GM23338 (cell line): ENCODE results near the gene MYOT. TPM values are rescaled to one million over a fixed set of nuclear protein-coding genes. Genes with fewer than 3 reads are reported as not detected.

Experiments used
- ATAC-seq: fragments of 200-7000 bp; cut with Tn5 transposase; 3 replicates; pipeline ENCODE4 v1.9.1; 2020
- DNase-seq: peaks from one replicate; pipeline ENCODE4 v3.0.0-alpha.2; 2015; ENCODE audit warnings: low spot score
- H2AFZ ChIP-seq: fragments of 200-600 bp; sonication (generic); 2 replicates; pipeline ENCODE4 v1.8.0; 2016; ENCODE audit warnings: antibody characterized with exemption, mild to moderate bottlenecking, moderate library complexity
- H3F3A ChIP-seq: fragments of 200-600 bp; sonication (generic); replicated peaks from 2 replicates; pipeline ENCODE4 v1.8.0; 2017; ENCODE audit warnings: antibody characterized with exemption, mixed run types, low read depth
- H3K27ac ChIP-seq: fragments of 200-600 bp; sonication (generic); 2 replicates; pipeline ENCODE4 v1.6.1; 2016; ENCODE audit warnings: low read depth
- H3K27me3 ChIP-seq: fragments of 200-600 bp; sonication (generic); 2 replicates; pipeline ENCODE4 v1.8.0; 2016; ENCODE audit warnings: mild to moderate bottlenecking, mixed run types, moderate library complexity; ENCODE audit not compliant: insufficient read depth
- H3K36me3 ChIP-seq: fragments of 200-600 bp; sonication (generic); 2 replicates; pipeline ENCODE4 v1.8.0; 2016; ENCODE audit warnings: mild to moderate bottlenecking; ENCODE audit not compliant: insufficient read depth
- H3K4me1 ChIP-seq: fragments of 200-600 bp; sonication (generic); 2 replicates; pipeline ENCODE4 v1.8.0; 2016; ENCODE audit warnings: mild to moderate bottlenecking, moderate library complexity; ENCODE audit not compliant: insufficient read depth
- H3K4me2 ChIP-seq: fragments of 200-600 bp; sonication (generic); 2 replicates; pipeline ENCODE4 v1.7.1; 2017; ENCODE audit warnings: mixed run types
- H3K4me3 ChIP-seq: fragments of 200-600 bp; sonication (generic); 2 replicates; pipeline ENCODE4 v1.6.1; 2016; ENCODE audit warnings: mixed run types
- H3K79me2 ChIP-seq: fragments of 200-600 bp; sonication (generic); replicated peaks from 2 replicates; pipeline ENCODE4 v1.8.0; 2017; ENCODE audit warnings: mild to moderate bottlenecking; ENCODE audit not compliant: insufficient read depth
- H3K9me2 ChIP-seq: fragments of 200-600 bp; sonication (generic); 2 replicates; pipeline ENCODE4 v1.8.0; 2017; ENCODE audit not compliant: insufficient read depth
- H4K20me1 ChIP-seq: fragments of 200-600 bp; sonication (generic); replicated peaks from 2 replicates; pipeline ENCODE4 v1.8.0; 2017; ENCODE audit warnings: mild to moderate bottlenecking; ENCODE audit not compliant: insufficient read depth
- H3K27ac Mint-ChIP-seq: 2 replicates; pipeline ENCODE4 v1.8.0; 2020; ENCODE audit warnings: inconsistent platforms, mild to moderate bottlenecking, moderate library complexity, mixed read lengths
- H3K27me3 Mint-ChIP-seq: 3 replicates; pipeline ENCODE4 v1.8.0; 2022; ENCODE audit warnings: low read depth, mild to moderate bottlenecking, moderate library complexity, mixed read lengths, inconsistent platforms; ENCODE audit not compliant: insufficient read depth, poor library complexity
- H3K36me3 Mint-ChIP-seq: 3 replicates; pipeline ENCODE4 v1.8.0; 2021; ENCODE audit warnings: low read depth, mild to moderate bottlenecking, inconsistent platforms, moderate library complexity, mixed read lengths
- H3K4me1 Mint-ChIP-seq: 3 replicates; pipeline ENCODE4 v1.8.0; 2020; ENCODE audit warnings: mild to moderate bottlenecking, inconsistent platforms, mixed read lengths
- H3K4me3 Mint-ChIP-seq: 3 replicates; pipeline ENCODE4 v1.8.0; 2021; ENCODE audit warnings: moderate library complexity, mild to moderate bottlenecking, inconsistent platforms, mixed read lengths
- H3K9me3 Mint-ChIP-seq: 3 replicates; pipeline ENCODE4 v1.8.0; 2020; ENCODE audit warnings: moderate library complexity, mild to moderate bottlenecking, inconsistent platforms, mixed read lengths
- CREB1 ChIP-seq: fragments of 250-450 bp; sonication (Bioruptor Pico); IDR thresholded peaks from 2 replicates; pipeline ENCODE4 v1.5.0; 2020; ENCODE audit warnings: low read depth, mild to moderate bottlenecking, moderate library complexity
- CTCF ChIP-seq, 2 experiments: fragments of 200-600 bp in 1 of 2; sonication (generic) in 1 of 2; conservative IDR thresholded peaks; 2 replicates each; pipeline versions ENCODE4 v1.5.1 to v1.6.1; 2016 to 2017; ENCODE audit warnings: antibody characterized with exemption in 2 of 2, low read depth in 2 of 2, mild to moderate bottlenecking in 2 of 2, moderate library complexity in 1 of 2
- ETS1 ChIP-seq: IDR thresholded peaks from 2 replicates; pipeline ENCODE4 v1.6.1; 2016; ENCODE audit warnings: antibody characterized with exemption
- EZH2 ChIP-seq: fragments of 200-600 bp; sonication (generic); IDR thresholded peaks from one replicate; pipeline ENCODE4 v1.8.0; 2017; ENCODE audit warnings: antibody characterized with exemption, mild to moderate bottlenecking, low read depth; ENCODE audit not compliant: unreplicated experiment
- EZH2phosphoT487 ChIP-seq: fragments of 200-600 bp; sonication (generic); IDR thresholded peaks from one replicate; pipeline ENCODE4 v1.8.1; 2018; ENCODE audit warnings: antibody characterized with exemption; ENCODE audit not compliant: unreplicated experiment
- POLR2AphosphoS5 ChIP-seq: IDR thresholded peaks from 2 replicates; pipeline ENCODE4 v1.6.1; 2016; ENCODE audit warnings: antibody characterized with exemption, low read depth
- REST ChIP-seq: IDR thresholded peaks from one replicate; pipeline ENCODE4 v1.6.1; 2018; ENCODE audit warnings: antibody characterized with exemption; ENCODE audit not compliant: unreplicated experiment
- STAT1 ChIP-seq: IDR thresholded peaks from one replicate; pipeline ENCODE4 v1.6.1; 2016; ENCODE audit warnings: antibody characterized with exemption; ENCODE audit not compliant: unreplicated experiment
- ZNF331 ChIP-seq: fragments of 250-450 bp; sonication (Bioruptor Pico); IDR thresholded peaks from 2 replicates; pipeline ENCODE4 v1.5.0; 2020; ENCODE audit warnings: low read depth, mild to moderate bottlenecking, moderate library complexity
- ZNF462 ChIP-seq: fragments of 250-450 bp; sonication (Bioruptor Pico); IDR thresholded peaks from 2 replicates; pipeline ENCODE4 v1.5.0; 2020; ENCODE audit warnings: mild to moderate bottlenecking, moderate library complexity
- polyA plus RNA-seq: library from polyadenylated mRNA; unstranded; fragments of >200 nt; fragmentation: Nextera tagmentation; extraction: Ambion mirVana; gene quantifications from 2 replicates; pipeline ENCODE4 v1.2.1, GENCODE V29; 2016
- total RNA-seq: library from RNA; depleted of rRNA; stranded (reverse); fragments of >200 nt; shearing (Covaris generic); gene quantifications from 2 replicates; pipeline ENCODE4 v1.2.3, GENCODE V29; 2014

MYOT gene
- total and polyA plus RNA-seq, 2 experiments from 2014 or later = 0.58 TPM; not detected in 1

- Histone ChIP-seq H3K36me3 (no peaks in the 10 kb centered on the region), H3K4me1 (peaks cover 16% of the 10 kb centered on the region), H4K20me1 (no peaks in the 10 kb centered on the region), H3K4me3 (no peak overlapping the region), H2AFZ (no peak overlapping the region), H3K27me3 (no peaks in the 10 kb centered on the region), H3K27ac (no peak overlapping the region), H3K9me2 (no peaks in the 10 kb centered on the region), H3K79me2 (no peaks in the 10 kb centered on the region), H3F3A (peaks cover 7% of the 10 kb centered on the region; the same call in 1 of the 2 replicates), H3K4me2 (0 out of 2 replicates have a peak overlapping the region, but pooled peaks have one; percentile 28)
- no peak overlapping the region for H3K27ac Mint-ChIP-seq
- H3K27me3 Mint-ChIP-seq = peaks cover 3% of the 10 kb centered on the region
- TF ChIP-seq CREB1 (CRISPR knock-in tag) (no peak), EZH2 (no peak), CTCF (conservative IDR thresholded peaks at IDR 0.05; ENCODE audit: low read depth in 2 of 2) (no peak), POLR2AphosphoS5 (no peak), ETS1 (no peak), ZNF331 (CRISPR knock-in tag) (no peak), EZH2phosphoT487 (no peak), REST (no peak), ZNF462 (CRISPR knock-in tag) (no peak), STAT1 (no peak)
- no peaks in the 10 kb centered on the region for H3K36me3 Mint-ChIP-seq
- ATAC-seq (no peak), DNase-seq (peak; percentile 25)
- H3K4me1 Mint-ChIP-seq = peaks cover 13% of the 10 kb centered on the region; the same call in 2 of the 3 replicates
- no peaks in the 10 kb centered on the region; the same call in 2 of the 3 replicates for H3K9me3 Mint-ChIP-seq
- H3K4me3 Mint-ChIP-seq = no peak overlapping the region
Observed at GRCh38 chr5:137890845-137891244, 23.2 kb downstream of the MYOT start.
